Pulmonary artery endothelial cell (primary cell): ENCODE data around the gene MDFIC2. TPM values are rescaled to one million over a fixed set of nuclear protein-coding genes. Genes with fewer than 3 reads are reported as not detected.
"Not testable (repeated sequence)": the region's sequence is repeated elsewhere in the genome, so short reads cannot be mapped to it uniquely, and the experiment has no call there.

Experiments
- DNase-seq: peaks from one replicate; pipeline ENCODE4 v3.0.0-alpha.2; 2011; ENCODE audit warnings: low read depth, low spot score
- total RNA-seq: library from RNA; depleted of rRNA; stranded (reverse); fragments of >200 nt; gene quantifications from 2 replicates; pipeline ENCODE4 v1.2.3, GENCODE V29; 2014

The MDFIC2 gene
- total RNA-seq = not detected in 2 replicates

DNA sequence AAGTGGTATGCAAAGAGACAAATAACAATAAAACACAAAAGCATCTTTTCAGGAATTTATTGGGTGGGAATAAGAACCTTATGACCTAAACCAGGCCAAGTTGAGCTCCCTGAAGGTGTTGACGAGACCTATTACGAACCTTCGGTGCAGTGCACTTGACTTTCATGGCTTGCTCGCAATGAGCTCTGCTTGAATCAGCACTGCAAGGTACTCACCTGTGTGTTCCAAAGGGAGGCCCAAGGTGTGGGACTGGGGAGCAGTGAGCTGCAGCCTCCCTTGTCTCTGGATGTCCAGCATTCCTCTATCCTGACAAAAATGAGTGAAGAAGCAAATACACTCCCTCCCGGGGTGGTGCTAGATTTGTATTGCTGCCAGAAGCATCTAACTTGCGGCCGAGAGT, at the start of gene MDFIC2:
MDFIC2 (minus strand) TSS at position 303 of the 400 bp plus-strand sequence. CDS start 665 bp downstream, outside the sequence.
- no peak for DNase-seq

DNA sequence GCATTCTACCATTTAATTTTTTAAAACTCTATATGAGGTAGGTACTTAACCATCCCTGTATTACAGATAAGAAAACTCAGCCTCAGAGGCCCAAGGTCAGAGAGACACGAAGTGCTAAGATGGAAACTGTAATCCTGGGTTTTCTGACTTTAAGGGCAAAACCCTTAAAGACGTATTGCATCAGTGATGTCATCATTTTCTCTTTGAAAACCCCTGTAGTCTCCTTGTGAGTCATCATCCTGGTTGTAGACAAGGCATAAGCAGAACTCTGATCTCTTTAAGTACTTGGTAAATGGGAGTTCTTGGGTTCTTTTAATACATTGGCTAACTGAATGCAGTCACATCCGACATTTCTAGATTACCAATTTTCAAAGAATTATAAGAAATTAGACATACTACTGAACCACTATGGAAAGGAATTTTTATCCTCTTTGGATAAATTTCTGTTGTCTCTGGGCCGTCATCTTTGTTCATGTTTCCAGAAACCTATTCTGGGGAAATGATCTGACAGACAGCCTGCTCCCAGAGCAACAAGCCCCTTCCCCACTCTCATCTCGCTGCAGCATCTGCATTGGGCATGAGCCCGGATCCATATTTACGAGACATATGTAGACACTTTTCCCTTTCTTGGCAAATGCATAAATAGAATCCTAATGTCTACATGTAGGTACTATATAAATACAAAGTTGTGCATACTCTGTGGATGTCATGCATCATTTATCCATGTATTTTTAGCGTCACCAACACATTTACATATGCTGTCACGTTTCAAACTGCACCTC, 48.7 kb upstream of the MDFIC2 start:
- no peak for DNase-seq

DNA sequence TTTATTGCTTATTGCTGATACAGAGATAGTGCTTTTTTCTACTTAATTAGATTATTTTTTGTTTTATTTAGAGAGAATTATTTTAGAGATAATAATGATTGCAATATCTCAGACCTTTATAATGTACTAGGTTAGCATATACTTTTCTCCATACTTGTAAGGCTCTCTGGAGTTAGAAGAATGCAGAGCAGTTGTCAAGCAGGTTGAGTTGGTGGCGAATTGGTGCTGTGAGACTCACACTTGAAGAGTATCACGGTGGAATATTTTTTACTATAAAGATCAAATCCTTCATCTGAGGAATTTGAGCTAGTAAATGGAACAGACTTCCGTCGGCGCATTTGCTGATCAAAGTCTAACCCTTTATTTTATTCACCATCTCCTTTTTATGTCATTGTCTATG, 47.3 kb upstream of the MDFIC2 start:
- no peak for DNase-seq

DNA sequence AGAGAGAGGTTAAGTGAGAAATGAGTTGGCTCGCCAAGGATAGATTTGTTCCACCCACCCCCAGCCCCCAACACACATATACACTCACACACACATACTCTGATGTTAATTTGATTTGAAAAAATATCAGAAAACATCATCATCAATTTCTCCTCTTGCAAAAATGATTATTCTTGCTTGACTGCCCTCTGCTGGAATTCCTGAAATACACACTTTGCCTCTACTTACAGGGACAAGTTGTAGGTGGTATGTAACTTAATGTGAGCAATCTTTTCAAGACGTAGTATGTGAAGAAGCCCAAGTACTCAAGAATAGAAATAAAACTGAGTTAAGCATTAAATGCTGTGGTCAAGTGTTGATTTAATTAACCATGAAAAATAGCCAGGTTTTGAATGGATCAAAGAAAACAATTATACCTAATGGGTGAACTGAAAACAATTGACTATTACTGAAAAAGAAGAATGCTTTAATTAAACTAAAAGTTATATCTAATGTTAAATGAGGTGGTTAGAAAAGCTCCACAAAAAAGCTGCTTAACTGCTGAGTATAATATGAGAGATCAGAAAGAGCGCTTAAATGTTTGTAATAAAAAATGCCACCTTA, 46.6 kb upstream of the MDFIC2 start:
- peak; percentile 7 for DNase-seq

DNA sequence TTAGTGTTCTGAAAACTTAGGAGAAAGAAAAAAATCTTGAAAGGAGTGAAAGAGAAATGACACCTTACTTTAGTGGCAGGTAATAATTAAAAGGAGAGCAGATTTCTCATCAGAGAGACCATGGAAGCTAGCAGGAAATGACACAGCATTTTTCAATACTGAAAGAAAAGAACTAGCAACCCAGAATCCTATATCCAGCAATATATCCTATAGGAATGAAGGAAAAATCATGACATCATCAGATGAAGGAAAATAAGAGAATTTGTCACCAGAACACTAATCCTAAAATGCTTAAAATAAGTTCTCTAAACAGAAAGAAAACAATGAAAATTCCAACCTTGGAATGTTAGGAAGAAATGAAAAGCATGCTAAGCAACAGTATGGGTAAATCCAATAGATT, 39.8 kb upstream of the MDFIC2 start:
- no peak for DNase-seq

DNA sequence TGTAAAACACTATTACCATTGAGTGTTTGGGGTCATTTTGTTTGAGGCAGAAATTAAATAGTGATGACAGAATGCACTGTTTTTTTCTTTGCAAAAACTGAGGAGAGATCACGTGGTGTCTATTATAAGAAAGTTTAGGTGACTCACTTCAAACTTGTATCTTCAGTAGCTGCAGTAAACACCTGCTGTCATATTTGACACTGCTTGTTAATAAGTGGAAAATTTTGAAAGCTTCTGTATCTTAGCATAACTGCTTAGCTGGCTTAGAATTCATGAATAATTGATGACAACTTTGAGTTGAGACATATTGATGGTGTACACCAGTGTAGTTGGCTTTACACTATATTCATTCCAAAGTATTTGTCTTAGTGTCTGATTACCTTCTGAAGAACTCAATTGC, 29.7 kb upstream of the MDFIC2 start:
- no peak for DNase-seq

DNA sequence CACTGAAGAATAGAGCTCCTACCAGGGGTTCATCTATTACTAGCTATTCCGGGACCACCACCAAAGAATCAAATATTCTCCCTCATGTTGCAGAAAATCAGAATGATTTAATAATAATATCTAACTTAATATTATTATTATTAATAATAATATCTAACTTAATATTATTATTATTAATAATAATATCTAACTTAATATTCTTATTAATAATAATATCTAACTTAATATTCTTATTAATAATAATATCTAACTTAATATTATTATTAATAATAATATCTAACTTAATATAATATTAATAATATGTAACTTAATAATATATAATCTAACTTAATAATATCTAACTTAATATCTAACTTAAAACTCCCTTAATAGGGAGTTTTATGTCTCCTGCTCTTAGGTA, 24.4 kb upstream of the MDFIC2 start:
- not testable (repeated sequence) for DNase-seq

DNA sequence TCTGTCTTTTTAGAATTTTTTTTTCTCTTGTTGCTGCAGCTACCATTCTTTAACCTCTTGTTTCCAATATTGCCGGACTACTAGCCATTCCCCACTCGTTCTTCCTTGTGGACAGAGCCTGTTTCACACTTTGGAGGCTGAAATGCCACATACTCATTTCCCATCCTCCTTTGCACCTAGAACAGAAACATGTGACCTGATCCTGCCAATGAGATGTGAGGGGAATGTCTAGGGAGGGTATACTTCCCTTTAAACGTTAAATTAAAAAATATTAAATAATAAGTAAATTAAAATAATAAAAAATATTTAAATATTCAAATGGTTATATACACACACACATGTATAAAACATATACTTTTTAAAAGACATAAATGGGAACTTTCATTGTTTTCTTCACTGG, 20.6 kb upstream of the MDFIC2 start:
- DNase-seq = no peak

DNA sequence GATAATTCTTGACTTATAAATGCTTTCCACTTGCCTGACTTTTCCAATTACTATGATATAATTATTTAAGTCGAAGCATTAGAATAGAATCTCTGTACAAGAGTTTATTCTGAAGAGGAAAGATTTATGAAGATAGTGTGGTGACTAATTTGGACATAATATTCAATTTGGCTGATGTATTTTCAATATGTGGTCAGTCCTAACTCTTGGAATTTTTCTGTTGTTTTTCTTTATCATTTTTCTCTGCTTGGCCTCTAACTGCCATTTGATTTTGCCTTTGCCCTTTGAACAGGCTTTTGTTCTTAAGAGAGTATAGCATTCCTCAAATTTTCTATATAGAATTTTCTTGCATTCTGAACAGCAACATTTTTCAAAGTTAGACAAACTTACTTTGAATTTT, 2.6 kb upstream of the MDFIC2 start:
- DNase-seq = no peak

DNA sequence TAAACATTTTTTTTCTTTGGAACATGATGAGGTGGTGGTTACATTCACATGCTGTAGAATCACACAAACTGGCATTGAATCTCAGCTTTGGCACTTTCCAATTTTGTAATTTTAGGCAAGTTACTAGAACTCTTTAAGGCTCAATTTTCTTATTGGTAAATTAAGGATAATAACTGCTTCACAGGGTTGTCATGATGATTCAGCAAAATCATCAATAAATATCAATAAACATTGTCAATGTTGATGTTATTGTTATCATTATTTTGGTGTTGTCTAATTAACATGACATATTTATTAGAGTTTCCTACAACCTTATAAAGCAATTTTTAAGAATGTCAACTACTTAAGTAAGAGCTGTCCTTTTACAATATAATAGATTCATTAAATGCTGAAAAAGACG, 1.6 kb downstream of the MDFIC2 start:
- DNase-seq = no peak

DNA sequence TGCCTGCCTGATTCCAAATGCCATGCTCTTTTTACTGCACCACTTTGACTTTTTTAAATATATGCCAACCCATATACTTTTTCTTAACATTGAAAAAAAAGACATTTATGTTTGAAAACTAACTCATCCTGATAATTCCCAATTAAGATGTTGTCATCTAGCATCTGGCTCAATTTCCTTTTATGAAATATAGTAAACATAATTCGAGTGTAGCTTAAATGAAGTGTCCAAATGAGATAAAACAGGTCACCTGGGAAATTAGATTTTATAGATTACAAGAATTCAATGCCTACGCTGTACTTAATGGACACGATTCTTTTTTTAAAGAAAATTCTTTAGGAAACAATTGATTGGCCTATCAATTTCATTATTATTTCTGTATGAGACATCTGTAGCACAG, 2.8 kb downstream of the MDFIC2 start:
- DNase-seq = no peak

DNA sequence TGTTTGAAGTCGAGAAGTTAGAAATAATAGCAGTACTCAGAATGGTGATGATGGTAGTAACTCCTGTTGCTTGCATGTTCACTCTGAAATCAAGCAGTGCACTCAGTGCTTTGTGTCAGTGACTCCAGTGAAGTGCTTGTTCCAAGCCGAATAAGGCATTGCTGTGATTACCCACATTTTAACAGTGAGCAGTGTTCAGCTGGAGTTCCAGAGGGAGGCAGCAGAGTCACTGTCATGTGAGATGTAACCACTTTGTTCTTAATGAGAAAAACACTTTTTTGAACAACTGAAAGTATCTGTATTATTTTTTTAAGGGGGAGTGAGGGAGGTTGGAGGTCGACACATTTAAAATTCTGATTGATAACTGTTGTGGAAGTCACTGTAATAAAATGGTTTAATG, 3.7 kb downstream of the MDFIC2 start:
- DNase-seq = no peak

DNA sequence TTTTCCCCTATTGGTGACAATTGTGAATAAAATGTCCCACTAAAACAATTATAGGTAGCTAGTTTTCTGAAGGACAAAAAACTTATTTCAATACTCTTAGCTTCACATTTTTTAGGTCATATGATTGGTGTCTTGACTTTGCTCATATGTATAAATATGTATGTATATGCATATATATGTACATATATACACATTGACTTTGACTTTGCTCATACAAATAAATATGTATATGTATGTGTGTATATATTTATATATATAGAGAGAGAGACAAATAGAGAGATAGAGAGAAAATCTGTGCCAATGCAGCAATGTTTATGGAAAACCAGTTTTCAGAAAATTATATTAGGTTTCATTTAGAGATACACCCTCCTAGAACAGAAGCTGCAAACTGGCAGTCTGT, 5.7 kb downstream of the MDFIC2 start:
- DNase-seq = no peak

DNA sequence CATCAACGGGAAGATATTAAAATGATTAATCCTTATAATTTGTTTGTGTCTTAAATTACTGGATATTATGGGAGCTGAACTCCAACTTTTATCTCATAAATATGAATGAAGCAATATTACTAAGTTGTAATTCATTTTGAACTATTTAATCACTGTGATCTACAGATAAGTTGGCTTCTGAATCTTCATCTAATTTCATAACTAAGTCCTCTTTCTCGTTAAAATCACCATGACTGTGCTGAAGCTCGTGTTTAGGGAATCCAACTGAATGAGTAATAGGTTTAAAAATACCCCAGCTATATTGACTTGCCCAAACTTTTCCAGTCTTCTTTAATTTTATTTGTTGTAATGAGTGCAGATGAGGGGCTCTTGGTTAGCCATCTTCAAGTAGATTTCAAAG, 14.1 kb downstream of the MDFIC2 start:
- no peak for DNase-seq

DNA sequence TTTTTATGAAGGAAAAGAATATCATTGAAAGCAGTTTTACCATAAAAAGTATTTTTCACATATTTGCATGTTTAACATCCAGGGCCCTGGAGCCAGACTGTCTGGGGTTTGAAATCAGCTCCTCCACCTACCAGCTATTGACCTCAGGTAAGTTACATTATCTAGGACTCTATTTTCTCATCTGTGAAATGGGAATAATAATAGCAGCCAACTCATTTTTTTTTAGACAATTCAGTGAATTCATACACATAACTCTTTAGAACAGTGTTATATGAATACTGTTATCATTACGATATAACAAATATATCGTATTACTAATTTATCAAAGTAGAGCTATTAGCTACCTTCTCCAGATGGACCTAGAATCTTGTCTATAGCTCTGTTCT, 21.3 kb downstream of the MDFIC2 start:
- DNase-seq = no peak

DNA sequence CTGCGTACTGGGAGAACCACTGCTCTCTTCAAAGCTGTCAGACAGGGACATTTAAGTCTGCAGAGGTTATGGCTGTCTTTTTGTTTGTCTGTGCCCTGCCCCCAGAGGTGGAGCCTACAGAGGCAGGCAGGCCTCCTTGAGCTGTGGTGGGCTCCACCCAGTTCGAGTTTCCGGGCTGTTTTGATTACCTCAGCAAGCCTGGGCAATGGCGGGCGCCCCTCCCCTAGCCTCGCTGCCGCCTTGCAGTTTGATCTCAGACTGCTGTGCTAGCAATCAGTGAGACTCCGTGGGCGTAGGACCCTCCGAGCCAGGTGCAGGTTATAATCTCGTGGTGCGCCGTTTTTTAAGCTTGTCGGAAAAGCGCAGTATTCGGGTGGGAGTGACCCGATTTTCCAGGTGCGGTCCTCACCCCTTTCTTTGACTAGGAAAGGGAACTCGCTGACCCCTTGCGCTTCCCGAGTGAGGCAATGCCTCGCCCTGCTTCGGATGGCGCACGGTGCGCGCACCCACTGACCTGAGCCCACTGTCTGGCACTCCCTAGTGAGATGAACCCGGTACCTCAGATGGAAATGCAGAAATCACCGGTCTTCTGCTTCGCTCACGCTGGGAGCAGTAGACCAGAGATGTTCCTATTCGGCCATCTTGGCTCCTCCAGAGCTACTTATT, 21.9 kb downstream of the MDFIC2 start:
- not testable (repeated sequence) for DNase-seq

DNA sequence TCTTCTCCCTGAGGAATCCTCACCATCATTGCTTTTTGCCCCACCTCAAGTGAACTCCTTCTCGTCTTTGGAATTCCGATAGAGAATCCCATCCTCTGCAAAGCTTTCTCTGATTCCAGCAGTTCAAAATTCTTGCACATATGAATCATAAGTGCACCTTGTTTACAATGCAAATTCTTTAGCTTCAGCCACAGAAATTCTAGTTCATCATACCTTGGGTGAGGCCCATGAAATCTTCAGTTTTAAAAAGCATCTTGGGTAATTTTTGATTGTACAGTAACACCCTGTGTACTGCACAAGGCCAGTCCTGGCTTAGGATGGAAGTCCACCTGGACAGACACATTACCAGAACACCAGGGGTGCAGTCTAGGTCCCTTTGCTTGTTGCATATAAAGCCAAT, 30.8 kb downstream of the MDFIC2 start:
- no peak for DNase-seq

DNA sequence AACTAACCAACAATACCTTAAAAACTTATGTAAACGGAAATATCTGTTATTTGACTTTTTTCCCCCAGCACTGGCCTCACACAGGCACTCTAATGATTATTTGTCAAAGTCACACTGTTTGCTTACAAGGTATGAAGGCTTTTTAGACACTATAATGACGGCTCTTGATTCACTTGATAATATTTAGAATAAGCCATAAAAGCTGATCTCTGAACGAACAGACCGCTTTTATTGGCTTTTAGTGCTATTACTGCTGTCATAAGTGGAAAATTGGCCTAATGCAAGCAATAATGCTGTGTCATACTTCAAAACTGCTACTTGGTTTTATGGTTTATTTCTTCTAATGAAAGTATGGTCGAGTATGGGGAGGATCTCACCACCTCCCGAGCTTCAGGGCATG, 35.1 kb downstream of the MDFIC2 start:
- DNase-seq = no peak

DNA sequence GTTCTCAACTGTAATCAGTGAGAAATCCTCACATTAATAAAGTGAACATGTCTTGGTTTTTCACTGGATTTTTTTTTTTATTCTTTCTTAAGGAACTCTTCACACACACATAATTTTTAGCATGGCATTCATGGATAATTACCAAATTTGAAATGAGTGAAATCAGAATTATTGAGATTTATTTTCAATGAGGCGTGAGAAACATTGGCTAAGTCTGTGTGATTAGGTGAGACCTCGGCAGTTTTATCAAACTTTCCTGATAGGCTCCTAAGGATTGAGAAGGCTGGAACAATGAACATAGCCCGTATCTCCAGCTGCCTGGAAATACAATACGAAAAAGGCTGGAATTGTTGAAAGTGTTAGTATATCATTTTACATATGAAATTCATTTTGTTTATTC, 35.5 kb downstream of the MDFIC2 start:
- no peak for DNase-seq

DNA sequence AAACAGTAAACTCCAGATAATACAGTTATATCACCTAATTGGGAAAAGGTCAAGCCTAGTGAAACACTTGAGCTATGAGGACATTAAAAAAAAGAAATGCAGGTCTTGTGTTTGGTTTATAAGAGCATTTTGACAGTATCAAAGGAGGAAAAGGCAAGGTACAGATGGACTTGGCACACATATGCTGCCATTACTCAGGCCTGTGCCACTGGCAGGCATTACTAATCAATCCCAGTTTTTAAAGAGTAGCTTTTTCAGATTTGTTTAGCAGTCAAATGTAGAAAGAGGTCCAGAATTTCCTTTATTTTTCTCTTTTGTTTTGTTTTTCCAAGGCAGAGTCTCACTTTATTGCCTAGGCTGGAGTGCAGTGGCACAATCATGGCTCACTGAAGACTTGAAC, 38.9 kb downstream of the MDFIC2 start:
- DNase-seq = no peak

DNA sequence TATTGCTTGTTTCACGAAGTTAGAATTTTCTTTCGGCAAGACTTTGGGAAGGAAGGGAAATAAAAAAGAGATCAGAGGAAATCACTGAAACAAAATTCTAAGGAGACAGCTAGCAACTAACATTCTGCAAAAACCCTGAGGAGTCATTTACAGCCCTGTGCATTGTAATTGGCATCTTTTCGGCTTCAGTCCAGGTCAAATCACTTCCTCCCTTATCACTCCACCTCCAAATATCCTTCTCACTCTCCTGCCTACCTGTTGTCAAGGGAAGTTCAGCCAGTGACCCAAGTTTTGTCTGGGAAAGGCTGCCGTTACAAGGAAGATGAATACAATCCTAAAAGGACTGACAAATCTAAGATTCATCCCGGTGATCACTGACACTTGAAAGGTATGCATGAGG, 39.6 kb downstream of the MDFIC2 start:
- DNase-seq = no peak

DNA sequence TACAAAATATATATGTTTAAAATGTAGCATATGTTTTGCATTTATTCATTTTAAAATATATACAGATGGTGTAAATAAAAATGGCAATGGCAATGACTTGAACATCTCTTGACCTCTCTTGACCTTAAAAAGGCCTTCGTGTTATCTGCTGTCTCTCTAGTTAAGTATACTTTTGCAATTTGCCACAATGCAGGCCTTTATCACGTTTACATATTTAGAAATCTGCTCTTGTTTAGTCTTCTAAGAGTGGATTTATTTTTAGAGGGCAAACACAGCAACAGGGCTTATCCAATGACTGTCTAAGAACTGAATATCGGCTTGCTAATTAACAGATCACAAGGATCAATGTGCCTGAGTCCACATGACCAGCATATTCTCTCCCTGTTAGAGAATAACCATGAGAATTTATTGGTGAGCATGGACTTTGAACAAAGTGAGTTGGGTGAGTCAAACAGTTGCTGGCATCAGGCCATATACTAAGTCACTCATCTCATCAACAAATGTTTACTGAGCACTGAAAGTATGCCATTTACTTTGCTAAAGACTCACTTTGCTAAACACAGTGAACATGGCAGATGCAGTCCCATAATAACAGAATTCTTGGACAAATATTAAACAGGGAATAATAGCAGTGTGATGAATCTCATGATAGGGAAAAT, 48.2 kb downstream of the MDFIC2 start:
- DNase-seq = no peak
